Measurements from ENCODE around the gene ST6GALNAC6. TPM values are rescaled to one million over a fixed set of nuclear protein-coding genes. Genes with fewer than 3 reads are reported as not detected.
A peak's percentile ranks its signal among the peaks of the same experiment; 100 is the strongest.

Gene ST6GALNAC6
- total and polyA plus RNA-seq, 4 donors = 22.5 to 40.4 (median 32.3) TPM

- WGBS = 4% methylated on average over 60 of the region's 60 CpGs
- Histone ChIP-seq H3K9me3 (ENCODE audit: control insufficient read depth in 4 of 4, low read length in 3 of 4) (no peaks in the 10 kb centered on the region), H3K4me3 (ENCODE audit: low read depth in 1 of 3, low read length in 3 of 3) (peak within 1 kb of the TSS; percentile 75 to 84 (median 75)), H3K27ac (ENCODE audit: low read depth in 1 of 2, low read length in 2 of 2) (peak within 1 kb of the TSS; percentile 10 to 21), H3K36me3 (ENCODE audit: control insufficient read depth in 4 of 4, insufficient read depth in 3 of 4, low read depth in 1 of 4, low read length in 3 of 4) (peaks cover 0 to 8% (median 2%) of the 10 kb centered on the region in 4 donors), H3K4me1 (ENCODE audit: control insufficient read depth in 4 of 4, insufficient read depth in 4 of 4, low read length in 3 of 4) (peaks cover 0 to 22% (median 15%) of the 10 kb centered on the region in 4 donors), H3K9ac (ENCODE audit: low read depth in 1 of 2, low read length in 2 of 2) (peak within 1 kb of the TSS; percentile 33 to 45), H3K27me3 (ENCODE audit: control insufficient read depth in 4 of 4, insufficient read depth in 4 of 4, low read length in 3 of 4) (no peaks in the 10 kb centered on the region)
- peak; percentile 87 for DNase-seq (ENCODE audit: low spot score)
- TF ChIP-seq REST (IDR thresholded peaks at IDR 0.05) (no peak), HNF4A (conservative IDR thresholded peaks at IDR 0.05) (no peak), RXRA (IDR thresholded peaks at IDR 0.05) (peak in 1 of 2 donors; percentile 8), GABPA (IDR thresholded peaks at IDR 0.05 in 1 of 2, conservative IDR thresholded peaks at IDR 0.05 in 1 of 2) (peak; percentile 92 to 97), NR2F2 (IDR thresholded peaks at IDR 0.05) (no peak), YY1 (IDR thresholded peaks at IDR 0.05) (peak; percentile 29)
These were observed 38.2 kb upstream of the ST6GALNAC6 start, which contains the start of gene DPM2 for GRCh38 chr9:127937388-127938297. Gene DPM2 (minus strand): TSS chr9:127937854. CDS start chr9:127937820, 34 bp downstream.

DNA sequence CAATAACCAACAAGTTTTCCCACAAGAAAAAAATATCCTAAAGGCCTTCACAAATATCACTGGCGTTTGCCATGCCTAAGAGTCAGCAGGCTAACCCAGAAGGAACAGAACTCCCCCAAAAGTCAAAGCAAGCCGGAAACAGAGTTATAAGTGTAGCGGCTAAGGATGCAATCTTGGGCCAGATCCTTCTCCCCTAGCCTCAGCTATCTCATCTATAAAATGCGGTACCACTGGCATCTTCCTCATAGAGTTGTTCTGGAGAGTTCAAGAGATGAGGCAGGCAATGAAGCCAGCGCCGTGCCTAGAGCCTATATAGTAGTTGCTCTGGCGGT is 37.6 kb upstream of the ST6GALNAC6 start:
- Histone ChIP-seq H3K27ac (ENCODE audit: low read depth in 1 of 2, low read length in 2 of 2) (no peak overlapping the region), H3K4me1 (ENCODE audit: control insufficient read depth in 4 of 4, insufficient read depth in 4 of 4, low read length in 3 of 4) (peaks cover under 1 to 22% (median 15%) of the 10 kb centered on the region in 4 donors), H3K27me3 (ENCODE audit: control insufficient read depth in 4 of 4, insufficient read depth in 4 of 4, low read length in 3 of 4) (no peaks in the 10 kb centered on the region), H3K9me3 (ENCODE audit: control insufficient read depth in 4 of 4, low read length in 3 of 4) (no peaks in the 10 kb centered on the region), H3K4me3 (ENCODE audit: low read depth in 1 of 3, low read length in 3 of 3) (peak overlapping the region; percentile 75 to 84 (median 75)), H3K36me3 (ENCODE audit: control insufficient read depth in 4 of 4, insufficient read depth in 3 of 4, low read depth in 1 of 4, low read length in 3 of 4) (peaks cover 0 to 3% (median under 1%) of the 10 kb centered on the region in 4 donors), H3K9ac (ENCODE audit: low read depth in 1 of 2, low read length in 2 of 2) (peak overlapping the region; percentile 33 to 45)
- no peak for DNase-seq (ENCODE audit: low spot score)
- no peak for TF ChIP-seq ZBTB33 (IDR thresholded peaks at IDR 0.05)
- no peak for TF ChIP-seq JUND (IDR thresholded peaks at IDR 0.05)
- TF ChIP-seq EGR1 (IDR thresholded peaks at IDR 0.05; ENCODE audit: low read depth in 2 of 2) = no peak
- TF ChIP-seq GABPA (IDR thresholded peaks at IDR 0.05 in 1 of 2, conservative IDR thresholded peaks at IDR 0.05 in 1 of 2) = no peak
- TF ChIP-seq HNF4A (conservative IDR thresholded peaks at IDR 0.05) = no peak
- no peak for TF ChIP-seq FOXA1 (IDR thresholded peaks at IDR 0.05)
- TF ChIP-seq REST (IDR thresholded peaks at IDR 0.05) = no peak
- no peak for TF ChIP-seq SP1 (IDR thresholded peaks at IDR 0.05)
- no peak for TF ChIP-seq HNF4G (IDR thresholded peaks at IDR 0.05)
- no peak for TF ChIP-seq RAD21 (IDR thresholded peaks at IDR 0.05)
- TF ChIP-seq MAX (IDR thresholded peaks at IDR 0.05) = no peak
- TF ChIP-seq FOXA2 (IDR thresholded peaks at IDR 0.05) = no peak
- TF ChIP-seq ATF3 (IDR thresholded peaks at IDR 0.05) = no peak
- TF ChIP-seq NR2F2 (IDR thresholded peaks at IDR 0.05) = no peak
- TF ChIP-seq RXRA (IDR thresholded peaks at IDR 0.05) = no peak
- TF ChIP-seq CTCF (IDR thresholded peaks at IDR 0.05; ENCODE audit: low read depth, low read length, missing input control) = no peak
- no peak for TF ChIP-seq YY1 (IDR thresholded peaks at IDR 0.05)
- no peak for TF ChIP-seq TAF1 (conservative IDR thresholded peaks at IDR 0.05)
- WGBS = 22% methylated on average over 7 of the region's 7 CpGs
